Ectodermal cell (in vitro differentiated cells): ENCODE results near the gene CNIH2.
"Not testable (repeated sequence)": the region's sequence is repeated elsewhere in the genome, so short reads cannot be mapped to it uniquely, and the experiment has no call there.

Experiments used
- H3K27ac ChIP-seq: 2 replicates; pipeline ENCODE4 v1.7.0; 2013; ENCODE audit warnings: mild to moderate bottlenecking, low read depth, low read length; ENCODE audit not compliant: insufficient read depth, poor library complexity, severe bottlenecking
- H3K27me3 ChIP-seq: 2 replicates; pipeline ENCODE4 v1.7.0; 2013; ENCODE audit warnings: mild to moderate bottlenecking, low read length; ENCODE audit not compliant: insufficient read depth, control insufficient read depth, poor library complexity, severe bottlenecking
- H3K36me3 ChIP-seq: one replicate; pipeline ENCODE4 v1.7.0; 2013; ENCODE audit warnings: low read length; ENCODE audit not compliant: control insufficient read depth, insufficient read depth
- H3K4me1 ChIP-seq: one replicate; pipeline ENCODE4 v1.7.0; 2013; ENCODE audit warnings: low read length; ENCODE audit not compliant: control insufficient read depth, insufficient read depth
- H3K4me3 ChIP-seq: 2 replicates; pipeline ENCODE4 v1.7.0; 2013; ENCODE audit warnings: low read depth, low read length, control low read depth; ENCODE audit not compliant: insufficient read depth
- H3K9me3 ChIP-seq: 2 replicates; pipeline ENCODE4 v1.7.0; 2013; ENCODE audit warnings: mild to moderate bottlenecking, low read length, moderate library complexity; ENCODE audit not compliant: control insufficient read depth
- WGBS, 2 experiments: methylation state at CpG; one replicate each; pipeline ENCODE4 v1.1.7; 2013; ENCODE audit warnings: missing lambda C conversion rate in 2 of 2; 5-methylcytosine and 5-hydroxymethylcytosine counted together

The CNIH2 gene

GRCh38 chr11:66320289-66320688, 42.3 kb downstream of the CNIH2 start:
- H3K36me3 ChIP-seq, H3K4me3 ChIP-seq, H3K27ac ChIP-seq, H3K9me3 ChIP-seq, H3K27me3 ChIP-seq: not testable (repeated sequence)
- peaks cover 36% of the 10 kb centered on the region for H3K4me1 ChIP-seq
- WGBS, 2 experiments, result 76 to 87% methylated on average over 1 of the region's 2 CpGs

GRCh38 chr11:66320748-66321147, 42.8 kb downstream of the CNIH2 start:
- H3K27ac ChIP-seq, H3K36me3 ChIP-seq, H3K27me3 ChIP-seq, H3K4me3 ChIP-seq, H3K9me3 ChIP-seq: not testable (repeated sequence)
- 92 to 97% methylated on average over 4 of the region's 6 CpGs for WGBS, 2 experiments
- peaks cover 39% of the 10 kb centered on the region for H3K4me1 ChIP-seq

- WGBS, 2 experiments, result 90 to 96% methylated on average over 4 of the region's 4 CpGs
- no peak overlapping the region for H3K4me3 ChIP-seq
- H3K36me3 ChIP-seq, result no peaks in the 10 kb centered on the region
- no peak overlapping the region for H3K27ac ChIP-seq
- peaks cover 35% of the 10 kb centered on the region for H3K4me1 ChIP-seq
- peaks cover 1% of the 10 kb centered on the region for H3K27me3 ChIP-seq
- no peaks in the 10 kb centered on the region for H3K9me3 ChIP-seq
Measured at GRCh38 chr11:66321606-66322005, 43.6 kb downstream of the CNIH2 start.

GRCh38 chr11:66322732-66323427, 44.9 kb downstream of the CNIH2 start:
- H3K36me3 ChIP-seq, result no peaks in the 10 kb centered on the region
- no peaks in the 10 kb centered on the region for H3K9me3 ChIP-seq
- WGBS, 2 experiments, result 89 to 92% methylated on average over 11 of the region's 11 CpGs
- H3K4me1 ChIP-seq, result peaks cover 22% of the 10 kb centered on the region
- no peak overlapping the region for H3K27ac ChIP-seq
- no peak overlapping the region for H3K4me3 ChIP-seq
- no peaks in the 10 kb centered on the region for H3K27me3 ChIP-seq

DNA sequence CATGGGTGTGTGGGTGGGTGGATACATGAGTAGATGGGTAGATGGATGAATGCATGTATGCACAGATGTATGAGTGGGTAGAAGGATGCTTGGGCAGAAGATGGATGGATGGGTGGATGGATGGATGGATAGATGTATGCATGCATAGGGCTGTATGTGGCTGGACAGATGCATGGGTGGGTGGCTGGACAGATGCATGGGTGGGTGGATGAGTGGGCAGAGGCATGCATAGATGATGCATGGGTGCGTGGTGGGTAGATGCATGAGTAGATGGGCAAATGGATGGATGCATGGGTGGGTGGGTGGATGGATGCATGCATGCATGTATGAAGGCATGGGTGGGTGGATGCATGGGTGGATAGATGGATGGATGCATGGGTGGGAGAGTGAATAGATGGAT, 45.7 kb downstream of the CNIH2 start:
- no peaks in the 10 kb centered on the region for H3K36me3 ChIP-seq
- H3K27me3 ChIP-seq, result peaks cover 3% of the 10 kb centered on the region
- peaks cover 15% of the 10 kb centered on the region for H3K4me1 ChIP-seq
- no peaks in the 10 kb centered on the region for H3K9me3 ChIP-seq
- no peak overlapping the region for H3K27ac ChIP-seq
- no peak overlapping the region for H3K4me3 ChIP-seq
- 95% methylated on average over 1 of the region's 1 CpG for WGBS, 2 experiments

DNA sequence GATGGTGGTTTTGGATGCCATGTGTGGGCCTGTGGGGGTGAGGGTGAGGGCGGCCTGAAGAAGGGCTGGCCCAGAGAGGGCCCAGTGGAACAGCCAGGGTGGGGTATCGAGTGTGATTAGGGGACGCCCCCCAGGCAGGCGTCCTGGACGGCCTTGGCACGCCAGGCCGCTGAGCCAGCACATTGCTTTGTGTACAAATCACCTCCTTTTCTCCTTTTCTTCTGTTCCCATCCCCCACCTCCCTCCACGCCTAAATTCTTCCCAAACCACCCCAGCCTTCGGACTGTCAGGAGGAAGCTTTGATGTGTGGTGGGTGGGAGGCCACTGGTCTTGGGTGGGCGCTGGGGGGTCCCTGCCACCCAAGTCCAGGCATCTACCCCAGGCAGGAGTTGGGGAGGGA, 46.7 kb downstream of the CNIH2 start:
- Histone ChIP-seq H3K4me1 (peaks cover 15% of the 10 kb centered on the region), H3K27ac (no peak overlapping the region), H3K4me3 (no peak overlapping the region), H3K27me3 (peaks cover 6% of the 10 kb centered on the region), H3K36me3 (no peaks in the 10 kb centered on the region), H3K9me3 (no peaks in the 10 kb centered on the region)
- 68 to 76% methylated on average over 8 to 9 of the region's 10 CpGs for WGBS, 2 experiments

GRCh38 chr11:66325263-66325671, 47.3 kb downstream of the CNIH2 start:
- H3K4me1 ChIP-seq, result peaks cover 15% of the 10 kb centered on the region
- WGBS, 2 experiments, result 89 to 91% methylated on average over 8 of the region's 8 CpGs
- H3K27me3 ChIP-seq, result peaks cover 6% of the 10 kb centered on the region
- H3K4me3 ChIP-seq, result no peak overlapping the region
- no peak overlapping the region for H3K27ac ChIP-seq
- no peaks in the 10 kb centered on the region for H3K36me3 ChIP-seq
- H3K9me3 ChIP-seq, result no peaks in the 10 kb centered on the region

- no peaks in the 10 kb centered on the region for H3K36me3 ChIP-seq
- WGBS, 2 experiments, result 79 to 81% methylated on average over 21 of the region's 21 CpGs
- H3K27ac ChIP-seq, result no peak overlapping the region
- H3K4me1 ChIP-seq, result peaks cover 21% of the 10 kb centered on the region
- H3K4me3 ChIP-seq, result no peak overlapping the region
- no peaks in the 10 kb centered on the region for H3K9me3 ChIP-seq
- peaks cover 6% of the 10 kb centered on the region for H3K27me3 ChIP-seq
Measured at GRCh38 chr11:66326261-66327111, 48.5 kb downstream of the CNIH2 start.

DNA sequence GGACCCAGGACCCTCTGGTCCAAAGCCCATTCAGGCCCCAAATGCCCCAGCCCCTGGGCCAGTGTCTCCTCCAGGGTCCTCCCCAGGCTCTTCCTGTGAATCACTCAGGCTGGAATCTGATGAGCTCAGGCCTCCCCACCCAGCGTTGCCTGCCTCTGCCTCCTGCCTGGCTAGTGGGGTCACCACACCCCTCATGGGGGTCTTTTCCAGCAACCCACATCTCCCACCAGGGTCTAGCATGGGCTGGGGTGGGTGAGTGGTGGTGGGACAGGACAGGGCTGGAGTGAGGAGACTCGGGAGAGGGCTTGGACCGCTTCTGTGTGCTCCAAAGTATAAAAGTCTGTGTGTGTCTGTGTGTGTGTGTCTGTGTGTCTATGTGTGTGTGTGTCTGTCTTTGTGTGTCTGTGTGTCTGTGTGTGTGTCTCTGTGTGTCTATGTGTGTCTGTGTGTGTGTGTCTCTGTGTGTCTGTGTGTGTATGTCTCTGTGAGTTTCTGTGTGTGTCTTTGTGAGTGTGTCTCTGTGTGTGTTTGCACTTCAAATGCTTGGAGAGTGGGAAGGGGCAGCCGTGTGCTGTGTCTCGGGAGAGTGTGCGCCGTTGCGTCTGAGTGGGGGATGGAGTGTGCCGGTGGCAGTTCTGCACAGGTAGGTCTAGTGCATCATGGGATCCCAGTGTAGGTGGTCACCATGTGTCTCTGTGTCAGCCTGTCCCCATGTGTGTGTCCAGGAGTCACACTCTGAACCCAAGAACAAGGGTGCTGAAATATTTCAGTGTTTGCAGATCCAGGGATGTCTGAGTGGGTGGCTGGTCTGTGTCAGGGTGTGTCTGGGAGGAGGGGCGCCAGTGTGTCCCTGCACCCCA, 49.4 kb downstream of the CNIH2 start:
- Histone ChIP-seq H3K4me1 (peaks cover 21% of the 10 kb centered on the region), H3K9me3 (no peaks in the 10 kb centered on the region), H3K36me3 (no peaks in the 10 kb centered on the region), H3K27me3 (peaks cover 6% of the 10 kb centered on the region), H3K4me3 (no peak overlapping the region), H3K27ac (no peak overlapping the region)
- WGBS, 2 experiments, result 89 to 92% methylated on average over 10 of the region's 10 CpGs

DNA sequence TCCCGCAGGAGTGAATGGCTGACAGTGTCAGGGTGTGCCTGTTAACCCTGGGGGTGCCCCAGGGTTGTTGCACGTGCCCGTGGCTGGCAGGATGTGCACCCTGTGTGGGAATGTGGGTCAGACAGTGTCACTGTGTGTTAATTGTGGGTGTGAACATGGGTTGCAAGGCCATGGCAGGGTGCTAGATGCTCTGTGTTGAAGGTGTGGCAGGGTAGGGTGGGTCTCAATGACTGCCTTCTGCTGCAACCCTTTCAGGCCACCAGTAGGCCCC, 50.0 kb downstream of the CNIH2 start:
- Histone ChIP-seq H3K36me3 (no peaks in the 10 kb centered on the region), H3K27me3 (peaks cover 6% of the 10 kb centered on the region), H3K27ac (no peak overlapping the region), H3K9me3 (no peaks in the 10 kb centered on the region), H3K4me3 (no peak overlapping the region), H3K4me1 (peaks cover 21% of the 10 kb centered on the region)
- 91 to 94% methylated on average over 3 of the region's 3 CpGs for WGBS, 2 experiments
